ENCODE measurements around the gene FSTL4. TPM values are rescaled to one million over a fixed set of nuclear protein-coding genes. Genes with fewer than 3 reads are reported as not detected.

FSTL4 gene
- total and polyA plus RNA-seq, 2 donors (not counting 1 experiment from before 2014, with no cell fraction given): 0.31 to 6.7 TPM

- no peaks in the 10 kb centered on the region for H4K20me1 ChIP-seq (ENCODE audit: control insufficient read depth, insufficient read depth, low read length, poor library complexity, severe bottlenecking)
- H3K9me3 ChIP-seq (ENCODE audit: control extremely low read depth in 1 of 3, control insufficient read depth in 2 of 3, insufficient read depth in 1 of 3, low read length in 2 of 3): peaks cover 0 to 7% (median 2%) of the 10 kb centered on the region in 3 donors
- H3K79me2 ChIP-seq (ENCODE audit: control insufficient read depth, insufficient read depth, low read length): no peaks in the 10 kb centered on the region
- H3K36me3 ChIP-seq (replicated peaks in 1 of 2; ENCODE audit: control extremely low read depth in 1 of 2, control insufficient read depth in 1 of 2, extremely low read depth in 1 of 2, insufficient read depth in 2 of 2, low read length in 1 of 2): no peaks in the 10 kb centered on the region
- Mint-ChIP-seq H3K27ac (no peak overlapping the region), H3K4me3 (no peak overlapping the region), H3K9me3 (ENCODE audit: insufficient read depth) (no peaks in the 10 kb centered on the region), H3K27me3 (peaks cover 22% of the 10 kb centered on the region), H3K4me1 (no peaks in the 10 kb centered on the region)
- no peak overlapping the region for H3K4me3 ChIP-seq (ENCODE audit: control extremely low read depth in 1 of 5, extremely low read depth in 1 of 5, insufficient read depth in 1 of 5, low read depth in 2 of 5, low read length in 4 of 5)
- WGBS (ENCODE audit: insufficient coverage): 0% methylated on average over 1 of the region's 4 CpGs
- H3K4me1 ChIP-seq (ENCODE audit: control insufficient read depth in 2 of 2, insufficient read depth in 2 of 2, low read length in 2 of 2): no peaks in the 10 kb centered on the region
- ATAC-seq (ENCODE audit: low read depth): no peak
- peaks cover 0 to 6% (median 0%) of the 10 kb centered on the region in 4 experiments for H3K27me3 ChIP-seq (replicated peaks in 1 of 4; ENCODE audit: control extremely low read depth in 1 of 4, control insufficient read depth in 3 of 4, insufficient read depth in 4 of 4, low read length in 3 of 4)
- no peak overlapping the region for H3K4me2 ChIP-seq (replicated peaks; ENCODE audit: low read depth, low read length, poor library complexity, severe bottlenecking)
- no peak overlapping the region for H3K27ac ChIP-seq (ENCODE audit: low read length in 2 of 2)
- CTCF ChIA-PET: no interaction called here
- H2AFZ ChIP-seq (ENCODE audit: insufficient read depth, low read depth, low read length, poor library complexity, severe bottlenecking): no peak overlapping the region
- intact Hi-C loops (cut with micrococcal nuclease): no loop called here
- POLR2A ChIA-PET: no interaction called here
- TF ChIP-seq, protein P1, sequence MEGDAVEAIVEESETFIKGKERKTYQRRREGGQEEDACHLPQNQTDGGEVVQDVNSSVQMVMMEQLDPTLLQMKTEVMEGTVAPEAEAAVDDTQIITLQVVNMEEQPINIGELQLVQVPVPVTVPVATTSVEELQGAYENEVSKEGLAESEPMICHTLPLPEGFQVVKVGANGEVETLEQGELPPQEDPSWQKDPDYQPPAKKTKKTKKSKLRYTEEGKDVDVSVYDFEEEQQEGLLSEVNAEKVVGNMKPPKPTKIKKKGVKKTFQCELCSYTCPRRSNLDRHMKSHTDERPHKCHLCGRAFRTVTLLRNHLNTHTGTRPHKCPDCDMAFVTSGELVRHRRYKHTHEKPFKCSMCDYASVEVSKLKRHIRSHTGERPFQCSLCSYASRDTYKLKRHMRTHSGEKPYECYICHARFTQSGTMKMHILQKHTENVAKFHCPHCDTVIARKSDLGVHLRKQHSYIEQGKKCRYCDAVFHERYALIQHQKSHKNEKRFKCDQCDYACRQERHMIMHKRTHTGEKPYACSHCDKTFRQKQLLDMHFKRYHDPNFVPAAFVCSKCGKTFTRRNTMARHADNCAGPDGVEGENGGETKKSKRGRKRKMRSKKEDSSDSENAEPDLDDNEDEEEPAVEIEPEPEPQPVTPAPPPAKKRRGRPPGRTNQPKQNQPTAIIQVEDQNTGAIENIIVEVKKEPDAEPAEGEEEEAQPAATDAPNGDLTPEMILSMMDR (IDR thresholded peaks at IDR 0.05): no peak
- no peak for TF ChIP-seq EZH2 (IDR thresholded peaks at IDR 0.05; ENCODE audit: borderline replicate concordance, insufficient read depth, low read depth, low read length, poor library complexity, severe bottlenecking)
- DNase-seq: no peak
- no peak overlapping the region for H3K9ac ChIP-seq (ENCODE audit: low read length)
These were observed 407.1 kb downstream of the FSTL4 start for GRCh38 chr5:133205204-133205603.

DNA sequence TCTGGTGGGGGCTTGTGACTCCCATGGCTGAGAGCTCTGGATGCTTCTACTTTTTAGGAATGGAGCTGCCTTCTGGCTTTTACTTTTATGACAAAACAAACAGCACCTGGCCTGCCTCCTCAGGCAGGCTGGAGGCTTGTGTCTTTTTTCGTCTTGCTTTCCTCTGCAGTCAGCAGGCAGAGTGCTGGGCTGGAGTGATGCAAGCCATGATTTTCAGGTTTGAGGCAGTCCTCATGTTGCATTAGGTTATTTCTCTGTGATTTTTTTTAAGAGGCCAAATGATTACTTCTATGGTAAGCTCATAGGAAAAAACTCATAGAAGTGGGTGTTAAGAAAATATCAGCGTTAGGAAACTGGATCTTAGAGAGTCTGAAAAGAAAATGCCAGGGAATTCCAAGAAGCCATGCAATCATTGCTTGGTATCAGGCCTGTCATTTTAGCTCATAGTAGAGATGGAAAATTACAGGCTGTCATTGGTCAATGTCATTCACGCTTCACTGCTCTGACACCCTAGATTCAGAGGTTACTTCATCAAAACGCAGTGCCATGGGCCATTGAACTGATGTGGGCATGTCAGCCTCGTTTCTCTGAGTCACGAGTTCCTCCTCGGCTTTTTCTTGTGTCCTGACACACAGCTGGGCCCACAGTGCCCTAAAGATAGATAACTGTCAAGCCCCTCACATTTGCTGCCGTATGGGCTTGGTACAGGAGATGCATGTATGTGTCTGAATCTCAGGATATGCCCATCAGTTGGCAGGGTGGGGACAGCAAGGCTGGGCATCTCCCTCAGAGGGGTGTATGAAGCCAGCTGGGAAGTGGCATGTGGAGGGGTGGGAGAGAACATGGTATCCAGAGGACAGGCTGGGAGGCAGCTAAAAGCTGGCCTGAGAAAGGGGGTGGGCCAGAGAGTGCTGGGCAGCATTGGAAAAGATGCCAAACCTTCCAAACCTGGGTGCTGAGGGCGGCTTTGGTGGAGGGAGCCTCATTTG lies 408.7 kb downstream of the FSTL4 start:
- H3K9ac ChIP-seq (ENCODE audit: low read length): no peak overlapping the region
- H3K79me2 ChIP-seq (ENCODE audit: control insufficient read depth, insufficient read depth, low read length): no peaks in the 10 kb centered on the region
- DNase-seq: no peak
- Mint-ChIP-seq H3K27ac (peak overlapping the region; percentile 26), H3K27me3 (peaks cover 20% of the 10 kb centered on the region), H3K4me3 (no peak overlapping the region), H3K4me1 (no peaks in the 10 kb centered on the region), H3K9me3 (ENCODE audit: insufficient read depth) (no peaks in the 10 kb centered on the region)
- H3K9me3 ChIP-seq (ENCODE audit: control extremely low read depth in 1 of 3, control insufficient read depth in 2 of 3, insufficient read depth in 1 of 3, low read length in 2 of 3): peaks cover 0 to 7% (median 2%) of the 10 kb centered on the region in 3 donors
- intact Hi-C loops (cut with micrococcal nuclease): no loop called here
- no peak overlapping the region for H2AFZ ChIP-seq (ENCODE audit: insufficient read depth, low read depth, low read length, poor library complexity, severe bottlenecking)
- no peak overlapping the region for H3K4me3 ChIP-seq (ENCODE audit: control extremely low read depth in 1 of 5, extremely low read depth in 1 of 5, insufficient read depth in 1 of 5, low read depth in 2 of 5, low read length in 4 of 5)
- ATAC-seq (ENCODE audit: low read depth): no peak
- no peak overlapping the region for H3K27ac ChIP-seq (ENCODE audit: low read length in 2 of 2)
- no peak for TF ChIP-seq EZH2 (IDR thresholded peaks at IDR 0.05; ENCODE audit: borderline replicate concordance, insufficient read depth, low read depth, low read length, poor library complexity, severe bottlenecking)
- TF ChIP-seq, protein P1 (IDR thresholded peaks at IDR 0.05): no peak
- no peaks in the 10 kb centered on the region for H3K4me1 ChIP-seq (ENCODE audit: control insufficient read depth in 2 of 2, insufficient read depth in 2 of 2, low read length in 2 of 2)
- WGBS (ENCODE audit: insufficient coverage): 67% methylated on average over 8 of the region's 9 CpGs
- H3K4me2 ChIP-seq (replicated peaks; ENCODE audit: low read depth, low read length, poor library complexity, severe bottlenecking): no peak overlapping the region
- POLR2A ChIA-PET: no interaction called here
- CTCF ChIA-PET: no interaction called here
- H4K20me1 ChIP-seq (ENCODE audit: control insufficient read depth, insufficient read depth, low read length, poor library complexity, severe bottlenecking): no peaks in the 10 kb centered on the region
- no peaks in the 10 kb centered on the region for H3K36me3 ChIP-seq (replicated peaks in 1 of 2; ENCODE audit: control extremely low read depth in 1 of 2, control insufficient read depth in 1 of 2, extremely low read depth in 1 of 2, insufficient read depth in 2 of 2, low read length in 1 of 2)
- H3K27me3 ChIP-seq (replicated peaks in 1 of 4; ENCODE audit: control extremely low read depth in 1 of 4, control insufficient read depth in 3 of 4, insufficient read depth in 4 of 4, low read length in 3 of 4): peaks cover 0 to 4% (median 0%) of the 10 kb centered on the region in 4 experiments

All from B cell (primary cell).